MM.1S (cell line): ENCODE results near the gene TMEM25.
A peak's percentile ranks its signal among the peaks of the same experiment; 100 is the strongest.

ENCODE experiments used
- EZH2 ChIP-seq: fragments of 300-600 bp; sonication (generic); optimal IDR thresholded peaks from 2 replicates; pipeline ENCODE3; 2017; ENCODE audit warnings: low read depth, mild to moderate bottlenecking, antibody characterized with exemption, low read length, mixed read lengths
- TF ChIP-seq, protein P1 (sequence below): fragments of 300-600 bp; sonication (generic); IDR thresholded peaks from 2 replicates; pipeline ENCODE4 v1.5.1; 2016; ENCODE audit warnings: antibody characterized with exemption, low read length, mixed read lengths

DNA sequence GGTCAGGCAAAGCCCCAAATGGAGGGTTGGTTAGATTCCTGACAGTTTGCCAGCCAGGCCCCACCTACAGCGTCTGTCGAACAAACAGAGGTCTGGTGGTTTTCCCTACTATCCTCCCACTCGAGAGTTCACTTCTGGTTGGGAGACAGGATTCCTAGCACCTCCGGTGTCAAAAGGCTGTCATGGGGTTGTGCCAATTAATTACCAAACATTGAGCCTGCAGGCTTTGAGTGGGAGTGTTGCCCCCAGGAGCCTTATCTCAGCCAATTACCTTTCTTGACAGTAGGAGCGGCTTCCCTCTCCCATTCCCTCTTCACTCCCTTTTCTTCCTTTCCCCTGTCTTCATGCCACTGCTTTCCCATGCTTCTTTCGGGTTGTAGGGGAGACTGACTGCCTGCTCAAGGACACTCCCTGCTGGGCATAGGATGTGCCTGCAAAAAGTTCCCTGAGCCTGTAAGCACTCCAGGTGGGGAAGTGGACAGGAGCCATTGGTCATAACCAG lies 8.4 kb upstream of the TMEM25 start:
- TF ChIP-seq, protein P1, sequence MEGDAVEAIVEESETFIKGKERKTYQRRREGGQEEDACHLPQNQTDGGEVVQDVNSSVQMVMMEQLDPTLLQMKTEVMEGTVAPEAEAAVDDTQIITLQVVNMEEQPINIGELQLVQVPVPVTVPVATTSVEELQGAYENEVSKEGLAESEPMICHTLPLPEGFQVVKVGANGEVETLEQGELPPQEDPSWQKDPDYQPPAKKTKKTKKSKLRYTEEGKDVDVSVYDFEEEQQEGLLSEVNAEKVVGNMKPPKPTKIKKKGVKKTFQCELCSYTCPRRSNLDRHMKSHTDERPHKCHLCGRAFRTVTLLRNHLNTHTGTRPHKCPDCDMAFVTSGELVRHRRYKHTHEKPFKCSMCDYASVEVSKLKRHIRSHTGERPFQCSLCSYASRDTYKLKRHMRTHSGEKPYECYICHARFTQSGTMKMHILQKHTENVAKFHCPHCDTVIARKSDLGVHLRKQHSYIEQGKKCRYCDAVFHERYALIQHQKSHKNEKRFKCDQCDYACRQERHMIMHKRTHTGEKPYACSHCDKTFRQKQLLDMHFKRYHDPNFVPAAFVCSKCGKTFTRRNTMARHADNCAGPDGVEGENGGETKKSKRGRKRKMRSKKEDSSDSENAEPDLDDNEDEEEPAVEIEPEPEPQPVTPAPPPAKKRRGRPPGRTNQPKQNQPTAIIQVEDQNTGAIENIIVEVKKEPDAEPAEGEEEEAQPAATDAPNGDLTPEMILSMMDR = peak; percentile 16; the same call in 1 of the 2 replicates
- TF ChIP-seq EZH2 = no peak
